Testis (tissue), 2 donors: ENCODE data around the gene NUBP2.

Experiments
- POLR2A ChIP-seq: fragments of 450-650 bp; IDR thresholded peaks from one replicate; pipeline ENCODE4 v1.6.1; 2017; ENCODE audit warnings: antibody characterized with exemption, mild to moderate bottlenecking, moderate library complexity
- TF ChIP-seq, protein P1 (sequence below), 3 experiments: fragments of 450-650 bp in 2 of 3; fragments of 200-600 bp in 1 of 3; sonication (generic) in 1 of 3; IDR thresholded peaks; one replicate each; pipeline ENCODE4 v1.5.1; 2016 to 2019; ENCODE audit warnings: antibody characterized with exemption in 3 of 3, mild to moderate bottlenecking in 2 of 3, moderate library complexity in 1 of 3

DNA sequence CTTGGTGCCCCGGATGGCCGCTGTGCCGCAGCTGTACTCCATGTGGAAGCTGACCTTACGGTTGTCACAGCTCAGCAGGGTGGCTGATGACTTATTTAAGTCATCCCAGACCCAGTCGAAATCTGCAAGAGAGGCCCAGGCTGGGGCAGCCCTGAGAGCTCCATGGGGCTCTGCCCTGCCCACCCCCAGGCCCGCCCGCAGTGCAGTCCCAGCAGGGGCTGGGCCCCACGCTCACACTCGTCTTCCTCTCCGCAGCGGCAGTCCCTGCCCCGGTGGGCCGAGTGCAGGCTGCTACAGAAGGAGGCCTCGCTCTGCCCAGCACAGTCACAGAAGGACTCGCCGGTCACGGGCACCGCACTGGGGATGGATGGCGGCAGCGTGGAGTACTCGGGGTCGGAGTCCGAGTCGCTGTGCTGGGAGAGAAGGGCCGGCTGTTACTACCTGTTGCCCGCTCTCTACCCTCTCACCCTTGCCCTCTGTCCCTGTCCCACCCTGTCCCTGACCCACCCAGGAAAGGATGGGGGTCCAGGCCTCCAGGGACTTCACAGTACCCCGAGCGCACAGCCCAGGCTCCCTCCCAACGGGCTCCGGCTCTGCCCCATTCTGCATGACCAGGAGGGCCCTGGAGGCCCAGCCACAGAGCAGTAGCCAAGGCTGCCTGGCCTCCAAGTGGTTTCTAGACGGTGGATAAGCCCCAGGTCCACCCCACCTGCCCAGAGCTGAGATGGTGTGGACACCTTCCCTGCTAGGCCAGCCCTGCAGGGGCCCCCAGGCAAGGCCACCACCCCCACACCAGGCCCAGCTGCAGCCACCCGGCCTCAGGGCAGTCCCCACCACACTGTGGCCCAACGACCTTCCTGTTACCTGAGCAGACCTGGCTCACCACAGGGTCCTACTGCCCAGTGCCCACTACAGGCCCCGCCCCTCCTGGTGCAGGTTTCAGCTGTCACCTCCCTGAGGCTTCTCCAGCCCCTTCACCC lies 4.3 kb upstream of the NUBP2 start:
- no peak for TF ChIP-seq POLR2A
- TF ChIP-seq, protein P1, sequence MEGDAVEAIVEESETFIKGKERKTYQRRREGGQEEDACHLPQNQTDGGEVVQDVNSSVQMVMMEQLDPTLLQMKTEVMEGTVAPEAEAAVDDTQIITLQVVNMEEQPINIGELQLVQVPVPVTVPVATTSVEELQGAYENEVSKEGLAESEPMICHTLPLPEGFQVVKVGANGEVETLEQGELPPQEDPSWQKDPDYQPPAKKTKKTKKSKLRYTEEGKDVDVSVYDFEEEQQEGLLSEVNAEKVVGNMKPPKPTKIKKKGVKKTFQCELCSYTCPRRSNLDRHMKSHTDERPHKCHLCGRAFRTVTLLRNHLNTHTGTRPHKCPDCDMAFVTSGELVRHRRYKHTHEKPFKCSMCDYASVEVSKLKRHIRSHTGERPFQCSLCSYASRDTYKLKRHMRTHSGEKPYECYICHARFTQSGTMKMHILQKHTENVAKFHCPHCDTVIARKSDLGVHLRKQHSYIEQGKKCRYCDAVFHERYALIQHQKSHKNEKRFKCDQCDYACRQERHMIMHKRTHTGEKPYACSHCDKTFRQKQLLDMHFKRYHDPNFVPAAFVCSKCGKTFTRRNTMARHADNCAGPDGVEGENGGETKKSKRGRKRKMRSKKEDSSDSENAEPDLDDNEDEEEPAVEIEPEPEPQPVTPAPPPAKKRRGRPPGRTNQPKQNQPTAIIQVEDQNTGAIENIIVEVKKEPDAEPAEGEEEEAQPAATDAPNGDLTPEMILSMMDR (IDR thresholded peaks at IDR 0.05), result no peak
